WTC11 (cell line): ENCODE measurements around the gene LPP.

Experiments
- CTCF ChIP-seq: fragments of 200-600 bp; IDR thresholded peaks from 2 replicates; pipeline ENCODE4 v1.8.0; 2022; ENCODE audit warnings: antibody characterized with exemption
- IRF2 ChIP-seq: sonication (generic); formaldehyde crosslinking; IDR thresholded peaks from 2 replicates; pipeline ENCODE4 v1.8.0; 2022; ENCODE audit warnings: low read depth, missing genetic modification reagents, borderline replicate concordance
- MYBL2 ChIP-seq: sonication (generic); formaldehyde crosslinking; IDR thresholded peaks from 2 replicates; pipeline ENCODE4 v1.8.1; 2023; ENCODE audit warnings: mild to moderate bottlenecking, moderate library complexity, missing genetic modification reagents
- NR1H2 ChIP-seq: sonication (generic); formaldehyde crosslinking; IDR thresholded peaks from 2 replicates; pipeline ENCODE4 v1.9.0; 2021; ENCODE audit warnings: mild to moderate bottlenecking, moderate library complexity, missing genetic modification reagents
- SP1 ChIP-seq: sonication (generic); formaldehyde crosslinking; conservative IDR thresholded peaks from 2 replicates; pipeline ENCODE4 v1.8.1; 2022; ENCODE audit warnings: missing genetic modification reagents
- ZBTB43 ChIP-seq: sonication (generic); formaldehyde crosslinking; IDR thresholded peaks from 2 replicates; pipeline ENCODE4 v1.8.1; 2023; ENCODE audit warnings: mild to moderate bottlenecking, missing genetic modification reagents

- TF ChIP-seq CTCF (no peak), SP1 (CRISPR knock-in tag) (no peak), ZBTB43 (CRISPR knock-in tag) (no peak), IRF2 (CRISPR knock-in tag) (no peak), MYBL2 (CRISPR knock-in tag) (no peak), NR1H2 (no peak)
Observed at GRCh38 chr3:188605231-188605630, 451.3 kb downstream of the LPP start.
